ENCODE results near the gene SRGAP1.

DNA sequence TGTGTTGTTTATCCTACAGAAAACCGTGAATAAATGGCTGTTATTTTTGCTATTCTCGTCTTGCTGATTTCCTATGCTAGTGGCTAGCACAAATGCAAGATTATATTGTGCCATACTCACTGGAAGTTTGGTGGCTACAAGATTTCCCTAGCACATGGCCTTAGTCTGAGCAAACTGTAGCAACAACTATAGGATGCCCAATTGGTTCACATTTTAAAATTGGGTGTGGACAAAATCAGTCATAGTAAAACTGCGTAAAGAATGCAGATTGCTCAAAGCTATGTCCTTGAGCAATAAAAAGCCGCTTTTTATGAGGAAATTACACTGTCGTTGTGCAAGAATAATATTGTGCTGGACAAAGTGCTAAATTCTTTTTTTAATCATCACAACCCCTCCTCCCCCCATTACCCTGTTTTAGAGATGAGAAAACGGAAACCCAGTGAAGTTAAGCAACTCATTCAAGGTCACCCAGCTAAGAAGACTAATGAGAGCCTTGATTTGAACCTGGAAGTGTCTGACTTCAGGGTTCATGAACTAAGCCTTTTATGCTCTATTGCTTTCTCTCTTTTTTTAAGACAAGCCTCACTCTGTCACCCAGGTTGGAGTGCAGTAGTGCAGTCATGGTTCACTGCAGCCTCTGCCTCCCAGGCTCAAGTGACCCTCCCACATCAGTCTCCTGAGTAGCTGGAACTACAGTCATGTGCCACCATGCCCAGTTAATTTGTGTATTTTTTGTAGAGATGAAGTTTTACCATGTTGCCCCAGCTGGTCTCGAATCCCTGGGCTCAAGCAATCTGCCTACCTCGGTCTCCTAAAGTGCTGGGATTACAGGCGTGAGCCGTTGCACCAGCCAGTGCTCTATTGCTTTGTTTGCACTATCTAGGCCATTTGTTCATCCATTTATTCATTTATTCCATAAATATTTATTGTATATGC, 73.6 kb downstream of the SRGAP1 start:
- TF ChIP-seq EP300 (IDR thresholded peaks at IDR 0.05) = peak; percentile 46 to 85 (median 69)
- TF ChIP-seq, protein P1, sequence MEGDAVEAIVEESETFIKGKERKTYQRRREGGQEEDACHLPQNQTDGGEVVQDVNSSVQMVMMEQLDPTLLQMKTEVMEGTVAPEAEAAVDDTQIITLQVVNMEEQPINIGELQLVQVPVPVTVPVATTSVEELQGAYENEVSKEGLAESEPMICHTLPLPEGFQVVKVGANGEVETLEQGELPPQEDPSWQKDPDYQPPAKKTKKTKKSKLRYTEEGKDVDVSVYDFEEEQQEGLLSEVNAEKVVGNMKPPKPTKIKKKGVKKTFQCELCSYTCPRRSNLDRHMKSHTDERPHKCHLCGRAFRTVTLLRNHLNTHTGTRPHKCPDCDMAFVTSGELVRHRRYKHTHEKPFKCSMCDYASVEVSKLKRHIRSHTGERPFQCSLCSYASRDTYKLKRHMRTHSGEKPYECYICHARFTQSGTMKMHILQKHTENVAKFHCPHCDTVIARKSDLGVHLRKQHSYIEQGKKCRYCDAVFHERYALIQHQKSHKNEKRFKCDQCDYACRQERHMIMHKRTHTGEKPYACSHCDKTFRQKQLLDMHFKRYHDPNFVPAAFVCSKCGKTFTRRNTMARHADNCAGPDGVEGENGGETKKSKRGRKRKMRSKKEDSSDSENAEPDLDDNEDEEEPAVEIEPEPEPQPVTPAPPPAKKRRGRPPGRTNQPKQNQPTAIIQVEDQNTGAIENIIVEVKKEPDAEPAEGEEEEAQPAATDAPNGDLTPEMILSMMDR (IDR thresholded peaks at IDR 0.05) = no peak

All from upper lobe of left lung (tissue), 4 donors.